T-cell (primary cell): ENCODE data around the gene SMARCD3. TPM values are rescaled to one million over a fixed set of nuclear protein-coding genes. Genes with fewer than 3 reads are reported as not detected.

ENCODE experiments used
- ATAC-seq, 4 experiments: fragments of 200-7000 bp in 3 of 4; fragments of 150-1000 bp in 1 of 4; cut with Tn5 transposase; replicated peaks in 1 of 4; 1 replicate in 3 of 4; 2 replicates in 1 of 4; pipeline ENCODE4 v1.10.0; 2021; ENCODE audit warnings: moderate library complexity in 3 of 4, mild to moderate bottlenecking in 2 of 4, moderate number of reproducible peaks in 1 of 4
- CTCF ChIA-PET, 2 donors: fragments of 300-600 bp; sonication (Branson Sonifier 250); formaldehyde crosslinking; loops; one replicate each; lab custom pipeline; 2022; ENCODE audit warnings: antibody characterized with exemption in 2 of 2; lab: Charles Lee
- POLR2A ChIA-PET, 2 donors: fragments of 300-600 bp; sonication (Branson Sonifier 250); formaldehyde crosslinking; loops; one replicate each; lab custom pipeline; 2022; ENCODE audit warnings: antibody characterized with exemption in 2 of 2; lab: Charles Lee
- DNase-seq, 35 experiments: peaks; one replicate each; pipeline versions ENCODE4 v3.0.0 to v3.0.0-alpha.2; 2013 to 2023
- H3K27ac ChIP-seq: one replicate; pipeline ENCODE4 v1.5.1; 2013; ENCODE audit warnings: low read length
- H3K27me3 ChIP-seq, 2 experiments: replicated peaks in 1 of 2; 1 replicate in 1 of 2; 2 replicates in 1 of 2; pipeline versions ENCODE4 v1.6.1 to v1.7.0; 2013; ENCODE audit warnings: low read length in 1 of 2, mixed read lengths in 1 of 2; ENCODE audit not compliant: control insufficient read depth in 2 of 2, insufficient read depth in 2 of 2; ENCODE audit errors: extremely low read depth in 1 of 2
- H3K36me3 ChIP-seq, 2 donors: 1 replicate in 1 of 2; 2 replicates in 1 of 2; pipeline versions ENCODE4 v1.6.1 to v1.7.0; 2013; ENCODE audit warnings: low read length in 1 of 2; ENCODE audit not compliant: control insufficient read depth in 2 of 2, insufficient read depth in 1 of 2; ENCODE audit errors: extremely low read depth in 1 of 2
- H3K4me1 ChIP-seq, 2 experiments: 1 replicate in 1 of 2; 2 replicates in 1 of 2; pipeline versions ENCODE4 v1.6.1 to v1.7.0; 2013; ENCODE audit warnings: low read length in 2 of 2, mixed read lengths in 1 of 2; ENCODE audit not compliant: insufficient read depth in 2 of 2, control insufficient read depth in 1 of 2; ENCODE audit errors: extremely low read depth in 1 of 2
- H3K4me3 ChIP-seq, 2 donors: 1 replicate in 1 of 2; 2 replicates in 1 of 2; pipeline versions ENCODE4 v1.5.1 to v1.7.0; 2013; ENCODE audit warnings: mild to moderate bottlenecking in 2 of 2, low read length in 1 of 2, moderate library complexity in 1 of 2; ENCODE audit not compliant: control insufficient read depth in 1 of 2; ENCODE audit errors: extremely low read depth in 1 of 2
- H3K9me3 ChIP-seq: 2 replicates; pipeline ENCODE4 v1.7.0; 2013
- H3K27ac Mint-ChIP-seq, 2 donors: one replicate each; pipeline ENCODE4 v1.8.0; 2020 to 2021; ENCODE audit warnings: mild to moderate bottlenecking in 2 of 2, mixed read lengths in 2 of 2
- H3K27me3 Mint-ChIP-seq, 2 donors: one replicate each; pipeline ENCODE4 v1.8.0; 2021 to 2022; ENCODE audit warnings: mixed read lengths in 2 of 2
- H3K36me3 Mint-ChIP-seq: one replicate; pipeline ENCODE4 v1.8.0; 2021; ENCODE audit warnings: mixed read lengths
- H3K4me1 Mint-ChIP-seq, 3 donors: one replicate each; pipeline ENCODE4 v1.8.0; 2020 to 2022; ENCODE audit warnings: mixed read lengths in 3 of 3, mild to moderate bottlenecking in 1 of 3
- H3K4me3 Mint-ChIP-seq, 3 donors: one replicate each; pipeline ENCODE4 v1.8.0; 2020 to 2022; ENCODE audit warnings: mild to moderate bottlenecking in 3 of 3, mixed read lengths in 3 of 3, moderate library complexity in 3 of 3
- H3K9me3 Mint-ChIP-seq, 3 donors: one replicate each; pipeline ENCODE4 v1.8.0; 2020 to 2022; ENCODE audit warnings: mixed read lengths in 3 of 3
- WGBS: methylation state at CpG from one replicate; pipeline ENCODE4 v1.1.5; 2013; ENCODE audit warnings: missing lambda C conversion rate; ENCODE audit not compliant: insufficient coverage; 5-methylcytosine and 5-hydroxymethylcytosine counted together
- total RNA-seq, 35 experiments: library from RNA in 6 of 35; stranded (reverse) in 6 of 35; fragments of 120-200 nt in 1 of 35; gene quantifications; one replicate each; pipeline versions ENCODE4 v1.2.1 to v1.2.4 and lab custom pipeline; 2013 to 2026

Gene SMARCD3
- total RNA-seq, 5 donors from 2014 or later (not counting 1 experiment from before 2014, with no cell fraction given) = 6.3 to 28.5 (median 9.1) TPM

- no peak for ATAC-seq
- CTCF ChIA-PET = no interaction called here
Measured at GRCh38 chr7:151240942-151241754, 7.3 kb downstream of the SMARCD3 start.

DNA sequence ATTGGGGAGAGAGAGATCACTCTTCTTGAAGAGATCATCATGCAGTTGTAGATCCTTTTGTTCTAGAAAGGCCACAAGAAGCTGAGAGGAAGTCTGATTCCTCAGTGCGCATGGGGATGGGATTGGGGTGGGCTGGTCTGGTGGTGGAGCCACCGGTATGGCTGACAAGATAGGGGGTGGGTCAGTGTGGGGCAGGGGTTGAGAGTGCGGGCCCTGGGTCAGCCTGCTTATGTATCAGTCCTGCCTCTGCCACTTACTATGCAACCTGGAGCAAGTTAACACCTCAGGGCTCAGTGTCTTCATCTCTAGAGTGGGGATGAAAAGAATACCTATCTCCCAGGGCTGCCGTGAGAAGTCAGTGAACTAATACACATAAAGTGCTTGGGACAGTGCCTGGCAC, 8.0 kb downstream of the SMARCD3 start:
- Histone ChIP-seq H3K4me3 (no peak overlapping the region), H3K4me1 (peaks cover 15 to 28% of the 10 kb centered on the region in 2 experiments), H3K27me3 (peaks cover 0 to 16% of the 10 kb centered on the region in 2 experiments), H3K36me3 (peaks cover 3 to 37% of the 10 kb centered on the region in 2 donors), H3K9me3 (no peaks in the 10 kb centered on the region), H3K27ac (no peak overlapping the region)
- WGBS = no CpG with 5 or more reads among the region's 4 CpGs
- peaks cover 9% of the 10 kb centered on the region for H3K36me3 Mint-ChIP-seq
- ATAC-seq (no peak), DNase-seq (no peak)
- H3K27me3 Mint-ChIP-seq = peaks cover 0 to 3% of the 10 kb centered on the region in 2 donors
- no peaks in the 10 kb centered on the region for H3K9me3 Mint-ChIP-seq
- H3K4me3 Mint-ChIP-seq = no peak overlapping the region
- ChIA-PET POLR2A (no interaction called here), CTCF (no interaction called here)
- peaks cover 26 to 28% (median 27%) of the 10 kb centered on the region in 3 donors for H3K4me1 Mint-ChIP-seq
- no peak overlapping the region for H3K27ac Mint-ChIP-seq

More at GRCh38 chr7:151240942-151241754, 7.3 kb downstream of the SMARCD3 start:
- H3K4me3 Mint-ChIP-seq = no peak overlapping the region
- Histone ChIP-seq H3K27me3 (peaks cover 0 to 22% of the 10 kb centered on the region in 2 experiments), H3K4me3 (no peak overlapping the region), H3K9me3 (no peaks in the 10 kb centered on the region), H3K27ac (no peak overlapping the region), H3K4me1 (peaks cover 15 to 33% of the 10 kb centered on the region in 2 experiments), H3K36me3 (peaks cover 3 to 31% of the 10 kb centered on the region in 2 donors)
- H3K4me1 Mint-ChIP-seq = peaks cover 28 to 32% (median 30%) of the 10 kb centered on the region in 3 donors
- no peaks in the 10 kb centered on the region for H3K9me3 Mint-ChIP-seq
- H3K36me3 Mint-ChIP-seq = peaks cover 9% of the 10 kb centered on the region
- H3K27me3 Mint-ChIP-seq = peaks cover 3 to 5% of the 10 kb centered on the region in 2 donors
- POLR2A ChIA-PET = no interaction called here
- 93% methylated on average over 6 of the region's 7 CpGs for WGBS
- no peak for DNase-seq
- no peak overlapping the region for H3K27ac Mint-ChIP-seq

DNA sequence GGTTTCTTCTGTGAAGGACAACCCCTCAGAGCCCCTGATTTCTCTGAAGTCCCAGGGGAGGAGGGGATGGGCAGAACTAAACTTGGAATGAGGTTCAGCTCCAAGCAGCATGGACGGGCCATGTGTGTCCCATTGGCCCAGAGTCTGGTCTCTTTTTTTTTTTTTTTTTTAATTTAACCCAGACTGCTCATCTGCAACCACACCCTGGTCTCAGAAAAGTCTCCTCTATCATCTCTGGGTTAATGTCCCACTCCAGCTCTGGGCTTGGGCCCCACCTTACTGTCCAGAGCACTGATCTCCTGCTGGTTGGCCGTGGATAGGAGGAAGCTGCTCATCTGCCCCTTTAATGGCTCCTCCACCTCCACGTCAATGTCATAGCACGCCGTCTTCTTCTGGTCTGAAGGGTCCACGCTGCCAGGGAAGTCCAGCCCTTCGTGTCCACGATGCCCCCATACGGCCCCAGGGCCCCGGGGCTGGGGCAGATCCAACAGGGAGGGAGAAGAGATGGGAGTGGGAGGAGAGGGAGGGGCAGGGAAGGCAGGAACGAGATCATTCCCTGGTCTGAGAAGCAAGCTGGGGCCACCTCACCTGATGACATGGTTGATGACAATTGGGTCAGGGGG, 8.5 kb downstream of the SMARCD3 start:
- Histone ChIP-seq H3K4me3 (no peak overlapping the region), H3K27ac (no peak overlapping the region), H3K4me1 (peaks cover 13 to 28% of the 10 kb centered on the region in 2 experiments), H3K9me3 (no peaks in the 10 kb centered on the region), H3K36me3 (peaks cover 6 to 43% of the 10 kb centered on the region in 2 donors), H3K27me3 (peaks cover 0 to 12% of the 10 kb centered on the region in 2 experiments)
- H3K27me3 Mint-ChIP-seq = peaks cover 0 to 3% of the 10 kb centered on the region in 2 donors
- POLR2A ChIA-PET = interaction anchor here (0.7 to 0.8 kb wide), 2 partner anchors 13 to 64 kb away, joined by 5 to 6 read pairs; partner anchors contain the start of gene ABCF2 (in 1 of the 2)
- peaks cover 31 to 33% (median 31%) of the 10 kb centered on the region in 3 donors for H3K4me1 Mint-ChIP-seq
- no peak overlapping the region for H3K27ac Mint-ChIP-seq
- H3K9me3 Mint-ChIP-seq = no peaks in the 10 kb centered on the region
- WGBS = 93% methylated on average over 6 of the region's 11 CpGs
- CTCF ChIA-PET = no interaction called here
- ATAC-seq (no peak), DNase-seq (no peak)
- no peak overlapping the region for H3K4me3 Mint-ChIP-seq
- peaks cover 9% of the 10 kb centered on the region for H3K36me3 Mint-ChIP-seq

DNA sequence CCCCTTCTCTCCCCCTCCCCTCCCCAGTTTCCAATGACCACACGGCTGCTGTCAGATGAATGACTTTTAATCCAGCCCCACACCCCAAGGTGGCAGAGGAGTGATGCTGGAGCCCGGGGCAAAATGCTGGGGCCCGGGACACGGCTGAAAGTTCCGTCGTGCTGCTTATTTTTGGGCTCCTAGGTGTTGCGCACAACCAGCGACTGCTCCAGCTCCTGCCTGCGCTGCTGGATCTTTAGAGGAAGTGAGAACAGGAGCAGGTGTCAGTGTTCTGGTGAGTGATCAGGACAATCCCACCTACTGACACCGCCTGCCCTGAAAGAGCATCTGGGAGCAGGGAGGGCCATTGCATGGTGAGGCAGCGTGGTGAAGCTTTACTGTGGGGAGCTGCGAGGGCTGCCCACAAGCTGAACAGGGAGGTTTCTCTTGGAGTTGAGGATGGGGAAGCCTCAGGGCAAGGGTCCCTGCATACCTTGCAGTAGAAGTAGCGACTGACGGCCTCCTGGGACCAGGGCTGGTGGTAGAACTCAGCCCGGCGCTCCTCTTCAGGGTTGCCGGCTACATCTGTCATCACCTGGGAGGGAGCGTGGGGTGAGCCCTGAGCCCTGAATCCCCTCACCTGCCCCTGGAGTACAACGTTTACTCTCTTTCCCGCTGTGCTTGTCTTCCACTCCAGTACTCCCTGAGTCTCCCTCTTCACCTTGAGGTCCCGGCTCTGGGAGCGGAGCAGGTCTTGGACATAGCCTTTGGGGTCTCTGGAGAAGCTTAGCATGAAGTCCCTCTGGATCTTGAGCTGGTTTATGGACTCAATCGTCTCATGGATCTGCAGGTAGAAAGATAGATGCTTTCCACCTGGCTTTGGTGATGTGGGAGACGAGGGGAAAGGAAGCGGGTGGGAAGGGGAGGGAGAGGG, 9.3 kb downstream of the SMARCD3 start:
- H3K4me1 Mint-ChIP-seq = peaks cover 27 to 31% (median 30%) of the 10 kb centered on the region in 3 donors
- peaks cover 6 to 28% of the 10 kb centered on the region in 2 experiments for H3K4me1 ChIP-seq
- no peak for DNase-seq
- no peak overlapping the region for H3K27ac Mint-ChIP-seq
- no peaks in the 10 kb centered on the region for H3K27me3 Mint-ChIP-seq
- WGBS = 93% methylated on average over 14 of the region's 25 CpGs
- no peaks in the 10 kb centered on the region for H3K9me3 ChIP-seq
- H3K4me3 Mint-ChIP-seq = no peak overlapping the region
- H3K4me3 ChIP-seq = no peak overlapping the region
- ChIA-PET POLR2A (interaction anchor here (0.5 to 0.8 kb wide), 3 partner anchors 12 to 127 kb away, joined by 5 to 6 read pairs (median 6); partner anchors contain the start of gene ABCF2 (in 1 of the 2)), CTCF (interaction anchor here in 1 of 2 donors (1.1 kb wide), 1 partner anchor 62 kb away, joined by 3 read pairs; no protein-coding TSS in a partner anchor)
- H3K9me3 Mint-ChIP-seq = no peaks in the 10 kb centered on the region
- no peak overlapping the region for H3K27ac ChIP-seq
- no peak for ATAC-seq
- H3K36me3 ChIP-seq = peaks cover 6 to 49% of the 10 kb centered on the region in 2 donors
- H3K27me3 ChIP-seq = peaks cover 0 to 6% of the 10 kb centered on the region in 2 experiments
- H3K36me3 Mint-ChIP-seq = peaks cover 9% of the 10 kb centered on the region

DNA sequence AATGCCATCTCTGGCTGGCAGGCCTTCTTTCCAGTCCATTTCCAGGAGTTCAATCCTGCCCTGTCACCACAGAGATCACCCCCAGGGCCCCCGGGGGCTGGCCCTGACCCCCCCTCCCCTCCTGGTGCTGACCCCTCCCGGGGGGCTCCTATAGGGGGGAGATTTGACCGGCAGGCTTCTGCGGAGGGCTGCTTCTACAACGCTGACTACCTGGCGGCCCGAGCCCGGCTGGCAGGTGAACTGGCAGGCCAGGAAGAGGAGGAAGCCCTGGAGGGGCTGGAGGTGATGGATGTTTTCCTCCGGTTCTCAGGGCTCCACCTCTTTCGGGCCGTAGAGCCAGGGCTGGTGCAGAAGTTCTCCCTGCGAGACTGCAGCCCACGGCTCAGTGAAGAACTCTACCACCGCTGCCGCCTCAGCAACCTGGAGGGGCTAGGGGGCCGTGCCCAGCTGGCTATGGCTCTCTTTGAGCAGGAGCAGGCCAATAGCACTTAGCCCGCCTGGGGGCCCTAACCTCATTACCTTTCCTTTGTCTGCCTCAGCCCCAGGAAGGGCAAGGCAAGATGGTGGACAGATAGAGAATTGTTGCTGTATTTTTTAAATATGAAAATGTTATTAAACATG, 10.2 kb downstream of the SMARCD3 start:
- no peak overlapping the region for H3K27ac ChIP-seq
- H3K27me3 ChIP-seq = no peaks in the 10 kb centered on the region
- Mint-ChIP-seq H3K36me3 (peaks cover 9% of the 10 kb centered on the region), H3K27me3 (no peaks in the 10 kb centered on the region), H3K27ac (no peak overlapping the region), H3K4me3 (no peak overlapping the region), H3K9me3 (no peaks in the 10 kb centered on the region), H3K4me1 (peaks cover 27 to 31% (median 30%) of the 10 kb centered on the region in 3 donors)
- no peak for DNase-seq
- no peak overlapping the region for H3K4me3 ChIP-seq
- H3K4me1 ChIP-seq = peaks cover 3 to 28% of the 10 kb centered on the region in 2 experiments
- CTCF ChIA-PET = interaction anchor here in 1 of 2 donors (1.1 kb wide), 1 partner anchor 63 kb away, joined by 3 read pairs; no protein-coding TSS in a partner anchor
- WGBS = 96% methylated on average over 8 of the region's 17 CpGs
- POLR2A ChIA-PET = no interaction called here
- H3K36me3 ChIP-seq = peaks cover 6 to 53% of the 10 kb centered on the region in 2 donors
- no peaks in the 10 kb centered on the region for H3K9me3 ChIP-seq
- ATAC-seq = no peak
